ENCODE results near the gene CSNK1G2.

CSNK1G2 gene

GRCh38 chr19:1991018-1991913 lies 50.3 kb downstream of the CSNK1G2 start:
- DNase-seq = no peak

- DNase-seq = no peak
These were observed 51.8 kb downstream of the CSNK1G2 start for GRCh38 chr19:1992759-1993260.

- no peak for DNase-seq
These were observed 56.6 kb downstream of the CSNK1G2 start for GRCh38 chr19:1997353-1998233.

- no peak for DNase-seq
These were observed 58.0 kb downstream of the CSNK1G2 start for GRCh38 chr19:1998712-1999708.

DNA sequence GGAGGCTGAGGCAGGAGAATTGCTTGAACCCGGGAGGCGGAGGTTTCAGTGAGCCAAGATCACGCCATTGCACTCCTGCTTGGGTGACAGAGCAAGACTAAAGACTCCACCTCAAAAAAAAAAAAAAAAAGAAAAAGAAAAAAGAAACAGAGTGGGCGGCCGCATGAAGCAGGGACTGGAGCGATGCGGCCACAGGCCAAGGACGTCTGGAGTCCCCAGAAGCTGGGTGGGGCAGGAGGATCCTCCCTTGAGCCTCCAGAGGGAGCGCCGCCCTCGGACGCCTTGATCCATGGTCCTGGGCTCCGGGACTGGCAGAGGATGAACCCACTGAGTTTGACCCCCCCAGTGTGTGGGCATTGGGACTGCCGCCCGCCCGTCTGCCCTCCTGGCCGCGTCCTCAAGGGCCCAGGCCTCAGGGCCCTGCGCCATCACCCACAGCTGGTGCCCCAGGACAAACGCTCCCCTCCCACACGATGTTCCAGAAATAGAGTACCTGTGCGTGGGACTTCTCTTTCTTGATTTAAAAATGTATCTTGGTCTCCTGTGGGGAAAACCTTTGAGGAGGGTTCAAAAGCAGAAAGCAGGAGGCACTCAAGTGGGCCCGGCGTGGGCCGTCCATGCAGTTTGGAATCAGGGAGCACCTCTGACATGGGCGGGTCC lies 59.0 kb downstream of the CSNK1G2 start:
- DNase-seq = no peak

GRCh38 chr19:2003874-2004273 lies 62.9 kb downstream of the CSNK1G2 start:
- no peak for DNase-seq

- no peak for DNase-seq
These were observed 69.2 kb downstream of the CSNK1G2 start for GRCh38 chr19:2010135-2010668.

DNA sequence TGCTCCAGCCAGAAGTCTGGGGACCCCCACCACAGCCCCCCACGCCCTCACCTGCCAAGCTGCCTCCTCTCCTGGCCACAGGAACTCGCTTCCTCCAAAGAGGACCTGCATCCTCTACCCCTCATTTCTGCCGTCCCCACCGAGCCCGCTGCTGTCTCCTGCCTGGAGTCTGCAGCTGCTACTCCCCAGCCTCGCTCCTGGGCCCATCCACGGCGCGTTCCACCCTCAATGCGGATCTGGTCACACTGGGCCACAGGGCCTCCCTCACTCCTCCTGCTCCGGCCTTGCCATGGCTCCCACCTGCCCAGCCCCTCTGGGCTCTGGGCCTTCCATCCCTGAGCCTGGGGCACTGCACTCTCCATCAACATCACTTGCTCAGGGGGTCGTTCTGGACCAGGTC lies 70.2 kb downstream of the CSNK1G2 start:
- DNase-seq = no peak

GRCh38 chr19:2012941-2013682 lies 72.1 kb downstream of the CSNK1G2 start:
- no peak for DNase-seq

GRCh38 chr19:2013683-2013961 lies 72.7 kb downstream of the CSNK1G2 start:
- no peak for DNase-seq

GRCh38 chr19:2014131-2014571 lies 73.2 kb downstream of the CSNK1G2 start:
- DNase-seq = no peak

GRCh38 chr19:2014731-2015607 lies 74.0 kb downstream of the CSNK1G2 start:
- DNase-seq = peak; percentile 19

- peak; percentile 63 for DNase-seq
These were observed 74.6 kb downstream of the CSNK1G2 start, which contains the start of gene BTBD2 for GRCh38 chr19:2015608-2015950. BTBD2 (minus strand) TSS chr19:2015714; CDS start chr19:2015703, 11 bp downstream.

- DNase-seq = peak; percentile 85
These were observed 75.3 kb downstream of the CSNK1G2 start for GRCh38 chr19:2016041-2016807.

DNA sequence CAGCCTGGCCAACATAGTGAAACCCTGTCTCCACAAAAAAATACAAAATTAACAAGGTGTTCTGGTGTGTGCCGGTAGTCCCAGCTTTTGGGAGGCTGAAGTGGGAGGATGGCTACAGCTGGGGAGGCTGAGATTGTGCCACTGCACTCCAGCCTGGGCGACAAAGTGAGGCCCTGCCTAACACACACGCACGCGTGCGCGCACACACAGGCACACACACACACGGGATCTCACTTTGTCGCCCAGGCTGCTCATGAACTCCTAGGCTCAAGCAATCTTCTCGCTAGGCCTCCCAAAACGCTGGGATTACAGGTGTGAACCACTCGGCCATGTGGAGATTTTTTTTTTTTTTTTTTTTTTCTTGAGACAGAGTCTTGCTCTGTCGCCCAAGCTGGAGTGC lies 77.8 kb downstream of the CSNK1G2 start:
- no peak for DNase-seq

DNA sequence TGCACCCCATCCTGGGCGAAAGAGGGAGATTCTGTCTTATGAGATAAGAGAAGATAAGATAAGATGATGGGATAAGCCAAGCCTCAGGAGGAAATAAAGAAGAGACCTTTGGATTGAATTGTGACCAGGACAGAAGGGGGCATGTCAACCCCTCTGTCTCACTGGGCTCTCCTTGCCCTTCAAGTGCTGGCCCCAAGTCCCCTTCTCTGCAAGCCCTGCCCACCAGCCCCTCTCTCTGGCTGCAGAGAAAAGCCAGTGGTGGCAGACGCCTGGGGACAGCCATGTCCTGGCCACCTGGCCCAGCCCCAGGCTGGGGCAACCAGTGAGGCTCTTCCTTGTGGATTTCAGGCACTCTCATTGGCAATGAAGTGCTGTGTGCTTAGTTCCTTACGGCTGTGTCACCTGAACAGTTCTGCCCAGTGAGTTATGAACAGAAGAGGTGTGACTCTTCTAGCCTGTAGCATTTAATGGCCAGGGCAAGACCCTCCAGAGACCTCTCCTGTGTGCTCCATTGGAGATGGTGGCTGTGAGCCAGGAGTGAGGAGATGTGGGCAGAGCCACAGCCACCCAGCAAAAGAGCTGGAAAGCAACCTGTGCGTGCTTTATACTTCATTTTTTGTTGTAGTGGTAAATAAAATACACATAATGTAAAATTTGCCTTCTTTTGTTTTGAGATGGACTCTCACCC lies 80.6 kb downstream of the CSNK1G2 start:
- DNase-seq = no peak

- no peak for DNase-seq
These were observed 81.3 kb downstream of the CSNK1G2 start for GRCh38 chr19:2022289-2022688.

DNA sequence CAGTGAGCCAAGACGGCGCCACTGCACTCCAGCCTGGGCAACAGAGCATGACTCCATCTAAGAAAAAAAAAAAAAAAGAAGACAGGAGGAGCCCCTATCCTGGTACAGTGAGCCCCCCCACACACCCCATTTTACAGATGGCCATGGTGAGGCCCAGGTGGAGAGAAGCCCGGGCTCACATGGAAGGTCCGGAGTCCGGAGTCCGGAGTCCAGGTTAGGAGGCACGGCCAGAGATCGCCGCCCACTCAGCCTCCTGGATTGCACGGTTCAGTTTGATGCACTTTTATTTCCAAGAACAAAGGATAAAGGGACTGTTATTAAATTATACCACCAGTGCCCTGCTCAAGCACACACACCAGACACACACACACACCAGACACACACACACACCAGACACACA lies 85.8 kb downstream of the CSNK1G2 start:
- no peak for DNase-seq

Data from NCI-H146 (cell line).